Activated naive CD4-positive, alpha-beta T cell treated with anti-CD3 and anti-CD28 coated beads for 36 hours (primary cell): ENCODE results near the gene CORIN. TPM values are rescaled to one million over a fixed set of nuclear protein-coding genes. Genes with fewer than 3 reads are reported as not detected.

ENCODE experiments used
- CTCF ChIA-PET: fragments of 350-600 bp; sonication (Branson Sonifier 250); formaldehyde crosslinking; loops from one replicate; lab custom pipeline; 2021; ENCODE audit warnings: antibody characterized with exemption; lab: Charles Lee
- DNase-seq: peaks from one replicate; pipeline ENCODE4 v3.0.0-alpha.2; 2020
- H3K27ac Mint-ChIP-seq: one replicate; pipeline ENCODE4 v1.8.0; 2021; ENCODE audit warnings: mild to moderate bottlenecking, mixed read lengths
- H3K27me3 Mint-ChIP-seq: one replicate; pipeline ENCODE4 v1.8.0; 2021; ENCODE audit warnings: low read depth, mixed read lengths
- H3K36me3 Mint-ChIP-seq: one replicate; pipeline ENCODE4 v1.8.0; 2021; ENCODE audit warnings: low read depth, mixed read lengths
- H3K4me1 Mint-ChIP-seq: one replicate; pipeline ENCODE4 v1.8.0; 2021; ENCODE audit warnings: low read depth, mixed read lengths
- H3K4me3 Mint-ChIP-seq: one replicate; pipeline ENCODE4 v1.8.0; 2021; ENCODE audit warnings: mild to moderate bottlenecking, moderate library complexity, mixed read lengths
- H3K9me3 Mint-ChIP-seq: one replicate; pipeline ENCODE4 v1.8.0; 2021; ENCODE audit warnings: mixed read lengths
- intact Hi-C: fragments of 100-400 bp; cut with micrococcal nuclease; formaldehyde crosslinking; loops from one replicate; pipeline ENCODE4 v1.15.1; 2023
- total RNA-seq, 2 experiments: library from RNA; stranded (reverse); gene quantifications; one replicate each; pipeline ENCODE4 v1.2.3, GENCODE V29; 2021

CORIN gene
- total RNA-seq, 2 experiments from 2014 or later, result 0.07 TPM; not detected in 1

- Mint-ChIP-seq H3K27ac (no peak overlapping the region), H3K4me3 (no peak overlapping the region), H3K36me3 (no peaks in the 10 kb centered on the region), H3K4me1 (no peaks in the 10 kb centered on the region), H3K27me3 (peaks cover 2% of the 10 kb centered on the region), H3K9me3 (no peaks in the 10 kb centered on the region)
- CTCF ChIA-PET, result no interaction called here
- no peak for DNase-seq
- intact Hi-C loops, result no loop called here
Observed at GRCh38 chr4:47612116-47613023, 225.5 kb downstream of the CORIN start.

GRCh38 chr4:47606482-47606881, 231.4 kb downstream of the CORIN start:
- Mint-ChIP-seq H3K9me3 (peaks cover 6% of the 10 kb centered on the region), H3K27me3 (peaks cover 5% of the 10 kb centered on the region), H3K4me3 (no peak overlapping the region), H3K27ac (no peak overlapping the region), H3K36me3 (no peaks in the 10 kb centered on the region), H3K4me1 (no peaks in the 10 kb centered on the region)
- intact Hi-C loops, result no loop called here
- CTCF ChIA-PET, result no interaction called here
- no peak for DNase-seq

GRCh38 chr4:47598896-47599295, 239.0 kb downstream of the CORIN start:
- DNase-seq, result no peak
- CTCF ChIA-PET, result interaction anchor here (0.6 kb wide), 1 partner anchor 34 kb away, joined by 3 read pairs; no protein-coding TSS in a partner anchor
- H3K9me3 Mint-ChIP-seq, result peaks cover 6% of the 10 kb centered on the region
- intact Hi-C loops, result no loop called here
- H3K27me3 Mint-ChIP-seq, result no peaks in the 10 kb centered on the region
- no peaks in the 10 kb centered on the region for H3K36me3 Mint-ChIP-seq
- no peak overlapping the region for H3K27ac Mint-ChIP-seq
- H3K4me1 Mint-ChIP-seq, result no peaks in the 10 kb centered on the region
- no peak overlapping the region for H3K4me3 Mint-ChIP-seq

GRCh38 chr4:47598320-47598719, 239.5 kb downstream of the CORIN start:
- intact Hi-C loops, result no loop called here
- CTCF ChIA-PET, result no interaction called here

GRCh38 chr4:47597696-47598095, 240.2 kb downstream of the CORIN start:
- CTCF ChIA-PET, result no interaction called here
- no peaks in the 10 kb centered on the region for H3K9me3 Mint-ChIP-seq
- no peaks in the 10 kb centered on the region for H3K4me1 Mint-ChIP-seq
- H3K27ac Mint-ChIP-seq, result no peak overlapping the region
- no peak for DNase-seq
- no peaks in the 10 kb centered on the region for H3K36me3 Mint-ChIP-seq
- H3K4me3 Mint-ChIP-seq, result no peak overlapping the region
- intact Hi-C loops, result no loop called here
- no peaks in the 10 kb centered on the region for H3K27me3 Mint-ChIP-seq

More at GRCh38 chr4:47598320-47598719, 239.5 kb downstream of the CORIN start:
- no peaks in the 10 kb centered on the region for H3K36me3 Mint-ChIP-seq
- no peak overlapping the region for H3K4me3 Mint-ChIP-seq
- no peaks in the 10 kb centered on the region for H3K4me1 Mint-ChIP-seq
- no peaks in the 10 kb centered on the region for H3K27me3 Mint-ChIP-seq
- DNase-seq, result no peak
- no peak overlapping the region for H3K27ac Mint-ChIP-seq
- H3K9me3 Mint-ChIP-seq, result peaks cover 5% of the 10 kb centered on the region

- DNase-seq, result no peak
- intact Hi-C loops, result no loop called here
- H3K9me3 Mint-ChIP-seq, result peaks cover 7% of the 10 kb centered on the region
- peaks cover 8% of the 10 kb centered on the region for H3K36me3 Mint-ChIP-seq
- CTCF ChIA-PET, result no interaction called here
- no peaks in the 10 kb centered on the region for H3K4me1 Mint-ChIP-seq
- no peaks in the 10 kb centered on the region for H3K27me3 Mint-ChIP-seq
- H3K4me3 Mint-ChIP-seq, result no peak overlapping the region
- H3K27ac Mint-ChIP-seq, result no peak overlapping the region
Observed at GRCh38 chr4:47590325-47590724, 247.5 kb downstream of the CORIN start.

- intact Hi-C loops, result no loop called here
- no peak overlapping the region for H3K4me3 Mint-ChIP-seq
- H3K27ac Mint-ChIP-seq, result no peak overlapping the region
Observed at GRCh38 chr4:47579235-47579634, 258.6 kb downstream of the CORIN start.

GRCh38 chr4:47577779-47578553, 259.9 kb downstream of the CORIN start:
- intact Hi-C loops, result no loop called here
- CTCF ChIA-PET, result no interaction called here
- no peaks in the 10 kb centered on the region for H3K4me1 Mint-ChIP-seq
- DNase-seq, result no peak
- H3K27me3 Mint-ChIP-seq, result no peaks in the 10 kb centered on the region
- H3K4me3 Mint-ChIP-seq, result no peak overlapping the region
- no peaks in the 10 kb centered on the region for H3K9me3 Mint-ChIP-seq
- peaks cover 7% of the 10 kb centered on the region for H3K36me3 Mint-ChIP-seq
- H3K27ac Mint-ChIP-seq, result no peak overlapping the region

More at GRCh38 chr4:47579235-47579634, 258.6 kb downstream of the CORIN start:
- Mint-ChIP-seq H3K9me3 (no peaks in the 10 kb centered on the region), H3K36me3 (peaks cover 7% of the 10 kb centered on the region), H3K4me1 (no peaks in the 10 kb centered on the region), H3K27me3 (no peaks in the 10 kb centered on the region)
- CTCF ChIA-PET, result no interaction called here
- no peak for DNase-seq

GRCh38 chr4:47572981-47573380, 264.9 kb downstream of the CORIN start:
- CTCF ChIA-PET, result interaction anchor here (0.7 to 1.2 kb wide), 2 partner anchors 9 to 153 kb away, joined by 3 to 5 read pairs; no protein-coding TSS in a partner anchor
- no peak for DNase-seq
- no peak overlapping the region for H3K27ac Mint-ChIP-seq
- intact Hi-C loops, result no loop called here
- peaks cover 3% of the 10 kb centered on the region for H3K36me3 Mint-ChIP-seq
- no peak overlapping the region for H3K4me3 Mint-ChIP-seq
- H3K4me1 Mint-ChIP-seq, result no peaks in the 10 kb centered on the region
- H3K9me3 Mint-ChIP-seq, result no peaks in the 10 kb centered on the region
- H3K27me3 Mint-ChIP-seq, result no peaks in the 10 kb centered on the region

- Mint-ChIP-seq H3K27ac (no peak overlapping the region), H3K36me3 (no peaks in the 10 kb centered on the region), H3K4me1 (no peaks in the 10 kb centered on the region), H3K9me3 (no peaks in the 10 kb centered on the region), H3K27me3 (no peaks in the 10 kb centered on the region), H3K4me3 (no peak overlapping the region)
- CTCF ChIA-PET, result no interaction called here
- intact Hi-C loops, result no loop called here
- DNase-seq, result no peak
Observed at GRCh38 chr4:47570816-47571215, 267.1 kb downstream of the CORIN start.

- intact Hi-C loops, result loop anchor here (10.0 kb wide), 1 partner anchor 633 kb away; no protein-coding TSS in a partner anchor
Observed at GRCh38 chr4:47567511-47567910, 270.4 kb downstream of the CORIN start.

GRCh38 chr4:47566969-47567368, 270.9 kb downstream of the CORIN start:
- CTCF ChIA-PET, result interaction anchor here (0.6 to 1.0 kb wide), 5 partner anchors 10 to 164 kb away, joined by 3 read pairs; no protein-coding TSS in a partner anchor

More at GRCh38 chr4:47567511-47567910, 270.4 kb downstream of the CORIN start:
- H3K9me3 Mint-ChIP-seq, result no peaks in the 10 kb centered on the region
- H3K4me3 Mint-ChIP-seq, result no peak overlapping the region
- no peaks in the 10 kb centered on the region for H3K4me1 Mint-ChIP-seq
- DNase-seq, result no peak
- no peak overlapping the region for H3K27ac Mint-ChIP-seq
- no peaks in the 10 kb centered on the region for H3K27me3 Mint-ChIP-seq
- CTCF ChIA-PET, result interaction anchor here (0.6 to 1.0 kb wide), 5 partner anchors 8 to 282 kb away, joined by 3 read pairs; no protein-coding TSS in a partner anchor
- no peaks in the 10 kb centered on the region for H3K36me3 Mint-ChIP-seq

More at GRCh38 chr4:47566969-47567368, 270.9 kb downstream of the CORIN start:
- no peaks in the 10 kb centered on the region for H3K36me3 Mint-ChIP-seq
- no peak overlapping the region for H3K4me3 Mint-ChIP-seq
- no peaks in the 10 kb centered on the region for H3K27me3 Mint-ChIP-seq
- no peaks in the 10 kb centered on the region for H3K4me1 Mint-ChIP-seq
- DNase-seq, result no peak
- H3K27ac Mint-ChIP-seq, result no peak overlapping the region
- intact Hi-C loops, result loop anchor here (10.0 kb wide), 1 partner anchor 632 kb away; no protein-coding TSS in a partner anchor
- no peaks in the 10 kb centered on the region for H3K9me3 Mint-ChIP-seq
